COR-L47 (cell line): ENCODE measurements around the gene LPP.

Source experiments
- DNase-seq: peaks from one replicate; lab custom pipeline; 2025; lab: John Stamatoyannopoulos, UW

Gene LPP

GRCh38 chr3:188749830-188750229, 595.9 kb downstream of the LPP start:
- no peak for DNase-seq

DNA sequence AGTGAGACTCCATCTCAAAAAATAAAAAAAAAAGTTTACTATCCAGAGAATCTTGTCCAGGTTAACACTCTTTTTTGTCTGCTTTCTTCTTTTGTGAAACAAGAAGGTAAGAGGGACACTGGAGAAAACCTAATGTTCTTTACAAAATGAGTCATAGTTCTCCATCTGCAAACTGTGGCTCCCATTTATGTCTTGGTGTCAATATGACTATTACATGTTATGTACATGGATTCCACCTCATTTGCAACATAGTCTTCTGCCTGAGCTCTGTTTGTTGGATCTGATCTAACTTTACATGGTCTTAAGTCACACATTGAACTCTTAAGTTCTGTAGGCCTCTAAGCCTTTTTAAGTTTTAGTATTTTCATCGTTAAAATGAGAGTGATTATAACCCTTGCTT, 596.7 kb downstream of the LPP start:
- no peak for DNase-seq

DNA sequence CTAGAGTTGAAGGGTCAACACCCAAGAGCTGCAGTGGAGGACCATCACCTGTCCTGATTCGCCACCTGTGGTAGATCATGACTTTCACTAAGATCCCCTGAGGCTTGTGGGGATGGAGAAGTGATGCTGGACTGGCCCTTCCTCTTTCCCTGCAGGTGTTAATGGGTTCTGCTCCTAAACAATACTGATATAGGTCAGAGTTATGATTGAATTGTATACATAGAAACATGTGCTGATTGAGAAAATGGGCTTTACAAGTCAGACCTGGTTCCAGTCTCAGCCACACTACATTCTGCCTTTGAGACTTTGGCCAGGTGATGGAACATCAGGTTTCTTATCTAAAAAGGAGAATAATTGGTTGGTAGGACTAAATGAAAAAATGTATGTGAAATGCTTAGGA, 598.9 kb downstream of the LPP start:
- DNase-seq: no peak

DNA sequence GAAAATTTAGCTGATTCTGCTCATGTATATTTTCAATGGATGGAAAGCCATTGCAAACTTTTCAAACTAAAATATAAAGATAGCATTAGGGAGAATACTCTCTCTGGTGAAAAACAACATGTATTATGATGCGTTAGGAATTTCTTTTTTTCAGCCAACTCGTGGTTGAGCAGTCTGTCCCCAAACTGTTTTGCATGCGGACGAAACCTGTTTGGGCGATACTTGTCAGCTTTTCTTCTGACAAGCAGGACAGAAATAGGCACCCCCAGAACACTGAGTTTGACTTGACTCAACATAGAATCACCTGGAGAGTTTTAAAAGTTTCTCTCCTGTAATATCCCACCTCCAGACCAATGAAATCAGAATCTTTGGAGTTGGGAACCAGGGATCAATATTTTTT, 600.3 kb downstream of the LPP start:
- no peak for DNase-seq

- no peak for DNase-seq
These were observed 602.3 kb downstream of the LPP start for GRCh38 chr3:188756241-188756640.

DNA sequence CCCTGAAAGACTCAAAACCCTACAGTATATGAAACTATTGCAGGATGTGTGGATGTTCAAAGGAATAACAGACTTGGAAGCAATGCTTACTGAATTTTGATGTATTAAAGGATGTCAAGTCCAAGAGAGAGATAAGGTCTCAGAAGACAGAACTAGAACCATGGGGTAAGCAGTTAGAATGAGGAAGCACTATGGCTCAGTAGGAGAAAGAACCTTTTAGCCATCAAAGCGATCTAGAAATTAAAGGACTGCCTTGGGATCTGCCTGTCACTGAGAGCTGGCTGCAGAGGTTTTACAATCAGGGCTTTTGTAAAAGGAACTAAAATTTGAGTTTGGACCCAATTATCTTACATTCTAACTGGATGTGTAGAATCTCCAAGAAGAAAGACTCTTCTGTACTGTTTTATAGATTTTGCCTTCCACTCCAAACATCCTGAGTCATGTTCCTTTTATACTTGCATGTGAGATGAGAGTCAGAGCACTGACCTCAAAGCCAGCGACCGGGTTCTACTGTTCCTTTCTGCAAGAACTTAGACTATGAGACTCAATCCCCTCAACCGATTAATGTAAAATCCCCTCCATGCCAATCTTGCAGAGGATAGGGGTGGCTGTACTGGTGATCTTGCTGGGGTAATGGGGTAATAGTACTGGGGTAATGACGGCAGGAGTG, 605.5 kb downstream of the LPP start:
- DNase-seq: no peak

- no peak for DNase-seq
These were observed 606.5 kb downstream of the LPP start for GRCh38 chr3:188760408-188760807.

DNA sequence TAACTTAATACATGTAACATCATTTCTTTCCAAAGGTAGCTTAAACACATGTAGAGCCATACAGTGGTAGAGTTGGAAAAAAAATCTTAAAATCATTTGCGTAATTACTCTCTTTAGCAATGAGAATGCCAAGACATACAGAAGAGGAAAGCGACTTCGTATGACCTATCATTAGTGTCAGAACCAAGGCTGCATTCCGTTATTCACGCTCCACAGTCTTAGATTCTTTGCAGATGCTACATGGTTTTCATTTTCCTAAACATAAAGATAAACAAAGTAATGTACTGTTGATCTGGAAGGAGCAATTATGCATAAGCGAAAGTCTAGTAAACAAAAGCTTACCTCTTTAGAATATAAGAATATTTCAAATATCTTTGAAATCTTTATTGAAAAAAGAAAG, 607.5 kb downstream of the LPP start:
- DNase-seq: no peak

DNA sequence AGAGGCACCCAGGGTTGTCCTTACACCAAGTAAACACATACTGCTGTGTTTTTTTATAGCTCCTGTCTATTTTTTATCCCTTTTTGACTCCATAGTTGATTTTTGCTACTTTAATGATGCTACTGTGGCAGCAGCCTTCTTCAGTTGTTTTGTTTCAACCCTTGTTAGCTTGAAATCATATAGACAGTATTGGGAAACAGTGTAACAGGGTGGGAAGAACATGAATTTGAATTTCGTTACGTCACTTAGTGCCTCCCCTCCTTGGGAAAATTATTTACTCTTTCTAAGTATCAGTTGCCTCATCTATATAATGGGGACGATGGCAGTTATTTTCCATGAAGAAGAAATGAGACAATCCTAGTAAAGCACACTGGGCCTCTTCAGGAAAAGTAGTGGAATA, 608.0 kb downstream of the LPP start:
- DNase-seq: no peak

GRCh38 chr3:188764609-188765008, 610.7 kb downstream of the LPP start:
- DNase-seq: no peak

- DNase-seq: no peak
These were observed 615.9 kb downstream of the LPP start for GRCh38 chr3:188769831-188770230.

- no peak for DNase-seq
These were observed 618.9 kb downstream of the LPP start for GRCh38 chr3:188772886-188773285.

- DNase-seq: no peak
These were observed 621.5 kb downstream of the LPP start for GRCh38 chr3:188775412-188775811.

DNA sequence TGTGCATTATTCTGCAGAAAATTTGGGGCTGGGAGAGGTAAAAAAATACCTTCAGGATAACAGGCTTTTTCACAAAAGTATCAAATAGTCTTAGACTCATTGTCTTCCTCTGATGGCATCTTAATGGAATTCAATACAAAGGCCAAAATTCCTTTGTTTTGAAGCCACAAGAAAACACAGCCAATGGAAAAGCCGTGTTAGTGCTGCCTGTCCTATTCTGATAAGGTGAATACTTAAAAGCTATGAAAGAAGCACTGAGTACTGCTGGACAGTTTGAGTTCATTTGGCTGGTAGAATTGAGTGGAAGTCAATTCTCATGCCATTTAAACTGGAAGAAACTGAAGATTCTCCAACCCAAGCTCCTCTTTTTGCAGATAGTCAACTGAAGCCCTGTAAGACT, 622.5 kb downstream of the LPP start:
- DNase-seq: no peak

DNA sequence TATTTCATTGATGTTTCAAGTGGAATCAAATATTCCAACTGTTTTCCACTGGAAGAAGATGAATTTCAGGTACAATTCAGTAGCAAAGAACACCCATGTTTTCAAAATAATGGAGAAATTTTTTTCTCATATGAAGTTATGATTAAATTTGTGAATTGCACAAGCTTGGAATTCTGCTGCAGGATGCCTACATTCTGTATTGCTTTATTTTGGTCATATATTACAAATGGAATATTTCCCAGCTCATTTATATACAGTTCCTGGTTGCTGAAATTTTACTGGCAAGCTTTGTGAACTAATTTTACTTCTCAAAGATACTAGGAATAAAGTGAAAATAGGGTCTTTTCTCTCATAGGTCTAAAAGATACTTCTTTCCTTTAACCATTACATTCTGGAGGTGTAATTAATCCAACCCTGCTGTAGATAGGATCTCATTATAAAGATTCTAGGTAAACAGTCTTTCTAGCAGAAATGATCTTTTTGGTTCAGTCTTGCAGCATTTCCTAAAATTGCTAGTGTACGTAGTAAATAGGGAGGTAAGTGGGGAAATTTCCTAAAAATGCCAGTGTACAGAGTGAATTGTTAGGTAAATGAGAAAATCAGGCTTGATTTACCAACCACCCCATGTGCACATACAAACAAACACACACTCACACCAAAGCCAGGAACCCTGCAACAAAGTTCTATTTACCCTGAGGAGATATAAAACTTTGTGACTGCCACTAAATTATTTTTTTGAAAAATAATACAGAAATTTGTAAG, 624.3 kb downstream of the LPP start:
- DNase-seq: no peak

GRCh38 chr3:188779281-188779980, 625.5 kb downstream of the LPP start:
- DNase-seq: no peak

GRCh38 chr3:188780193-188781147, 626.5 kb downstream of the LPP start:
- DNase-seq: no peak

DNA sequence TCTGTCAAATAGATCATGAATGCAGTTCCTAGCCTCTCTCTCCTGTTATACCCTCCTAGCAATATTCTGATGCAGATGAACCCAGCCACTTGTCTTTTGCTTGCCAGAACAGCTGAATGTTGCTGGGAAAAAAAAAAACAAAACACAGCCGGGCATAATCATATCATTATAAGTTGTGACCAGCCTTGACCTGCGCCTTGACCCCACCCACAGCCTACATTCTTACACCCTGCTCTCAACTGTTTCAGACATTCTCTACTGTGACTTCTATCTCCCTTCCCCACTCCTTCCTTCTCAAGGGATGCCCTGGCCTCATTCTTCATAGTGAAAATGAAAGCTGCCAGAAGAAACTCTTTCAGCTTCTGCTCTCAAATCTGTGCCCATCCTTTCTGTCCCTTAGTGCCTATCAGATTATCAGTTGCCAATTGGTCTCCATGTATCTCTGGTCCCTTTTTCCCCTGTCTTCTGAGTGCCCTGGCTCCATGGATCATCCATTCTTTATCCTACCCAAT, 628.7 kb downstream of the LPP start:
- no peak for DNase-seq

GRCh38 chr3:188786424-188786823, 632.5 kb downstream of the LPP start:
- DNase-seq: no peak

DNA sequence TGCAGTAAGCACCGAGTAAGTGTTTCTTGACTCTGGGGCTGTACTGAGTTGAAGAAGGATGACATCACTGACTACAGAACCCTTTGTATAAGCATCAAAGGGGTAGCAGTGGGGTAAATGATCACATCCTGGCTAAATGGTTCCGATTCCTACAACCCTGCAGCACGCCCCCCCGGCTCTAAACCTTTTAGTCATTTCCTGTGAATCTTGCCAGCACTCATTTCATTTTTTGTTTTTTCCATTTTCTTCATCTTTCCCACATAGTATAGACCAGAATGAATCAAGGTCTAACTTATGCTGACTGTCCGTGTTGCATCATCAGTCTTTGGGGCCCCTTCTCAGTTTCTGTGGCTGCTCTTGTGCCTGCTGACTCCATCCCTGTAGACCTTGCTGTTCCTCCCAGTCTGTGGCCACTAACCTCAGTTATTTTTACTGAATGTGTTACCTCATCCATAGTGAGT, 634.7 kb downstream of the LPP start:
- no peak for DNase-seq

- DNase-seq: no peak
These were observed 635.3 kb downstream of the LPP start for GRCh38 chr3:188789251-188789650.

DNA sequence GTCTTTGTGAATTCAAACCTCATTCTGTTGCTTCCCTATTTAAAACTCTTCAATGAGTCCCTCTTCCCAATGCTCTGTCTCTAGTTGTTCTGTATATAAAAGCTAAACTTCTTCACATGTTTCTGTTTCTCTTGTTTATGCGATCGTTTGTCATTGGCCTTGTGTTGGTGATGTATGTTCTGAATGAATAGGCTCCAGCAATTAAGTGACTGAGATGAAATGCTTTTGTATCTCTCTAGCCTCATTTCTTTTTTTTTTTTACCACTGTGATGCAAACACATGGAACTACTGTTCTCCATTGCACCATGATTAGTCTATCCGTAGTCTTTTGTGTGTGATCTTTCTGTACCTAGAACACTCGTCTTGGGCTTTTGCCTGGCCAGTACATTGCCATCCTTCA, 637.4 kb downstream of the LPP start:
- no peak for DNase-seq
